Tibial artery (tissue), 4 donors: Measurements from ENCODE around the gene PHETA1.
"Not testable (repeated sequence)": the region's sequence is repeated elsewhere in the genome, so short reads cannot be mapped to it uniquely, and the experiment has no call there.

Experiments used
- DNase-seq, 2 donors: peaks; one replicate each; pipeline ENCODE4 v3.0.0-alpha.2; 2019
- H3K27ac ChIP-seq, 2 donors: fragments of 200-600 bp; sonication (generic) in 1 of 2; 1 replicate in 1 of 2; 2 replicates in 1 of 2; pipeline ENCODE4 v1.5.1; 2018 to 2019; ENCODE audit warnings: mild to moderate bottlenecking in 1 of 2
- H3K27me3 ChIP-seq, 2 donors: fragments of 200-600 bp; sonication (generic) in 1 of 2; one replicate each; pipeline versions ENCODE4 v1.5.1 to v1.6.0; 2016 to 2019
- H3K36me3 ChIP-seq, 3 donors: fragments of 200-600 bp; sonication (generic) in 2 of 3; one replicate each; pipeline ENCODE4 v1.5.1; 2016 to 2019; ENCODE audit warnings: mild to moderate bottlenecking in 2 of 3
- H3K4me1 ChIP-seq, 4 donors: fragments of 200-600 bp; sonication (generic) in 2 of 4; 1 replicate in 3 of 4; 2 replicates in 1 of 4; pipeline ENCODE4 v1.5.1; 2016 to 2019
- H3K4me3 ChIP-seq, 2 donors: fragments of 200-600 bp; sonication (generic) in 1 of 2; 1 replicate in 1 of 2; 2 replicates in 1 of 2; pipeline ENCODE4 v1.5.1; 2018 to 2019; ENCODE audit warnings: mild to moderate bottlenecking in 2 of 2
- H3K9me3 ChIP-seq, 3 donors: fragments of 200-600 bp; sonication (generic) in 1 of 3; one replicate each; pipeline ENCODE4 v1.5.1; 2016 to 2019
- CTCF ChIP-seq, 2 experiments: fragments of 200-600 bp in 1 of 2; fragments of 450-650 bp in 1 of 2; IDR thresholded peaks; one replicate each; pipeline ENCODE4 v1.5.1; 2017 to 2019; ENCODE audit warnings: antibody characterized with exemption in 2 of 2, mild to moderate bottlenecking in 1 of 2, moderate library complexity in 1 of 2
- intact Hi-C: fragments of 100-400 bp; cut with DNase I; formaldehyde crosslinking; loops from one replicate; pipeline ENCODE4 v1.15.0; 2023; ENCODE audit warnings: low total_unique reads

Gene PHETA1

DNA sequence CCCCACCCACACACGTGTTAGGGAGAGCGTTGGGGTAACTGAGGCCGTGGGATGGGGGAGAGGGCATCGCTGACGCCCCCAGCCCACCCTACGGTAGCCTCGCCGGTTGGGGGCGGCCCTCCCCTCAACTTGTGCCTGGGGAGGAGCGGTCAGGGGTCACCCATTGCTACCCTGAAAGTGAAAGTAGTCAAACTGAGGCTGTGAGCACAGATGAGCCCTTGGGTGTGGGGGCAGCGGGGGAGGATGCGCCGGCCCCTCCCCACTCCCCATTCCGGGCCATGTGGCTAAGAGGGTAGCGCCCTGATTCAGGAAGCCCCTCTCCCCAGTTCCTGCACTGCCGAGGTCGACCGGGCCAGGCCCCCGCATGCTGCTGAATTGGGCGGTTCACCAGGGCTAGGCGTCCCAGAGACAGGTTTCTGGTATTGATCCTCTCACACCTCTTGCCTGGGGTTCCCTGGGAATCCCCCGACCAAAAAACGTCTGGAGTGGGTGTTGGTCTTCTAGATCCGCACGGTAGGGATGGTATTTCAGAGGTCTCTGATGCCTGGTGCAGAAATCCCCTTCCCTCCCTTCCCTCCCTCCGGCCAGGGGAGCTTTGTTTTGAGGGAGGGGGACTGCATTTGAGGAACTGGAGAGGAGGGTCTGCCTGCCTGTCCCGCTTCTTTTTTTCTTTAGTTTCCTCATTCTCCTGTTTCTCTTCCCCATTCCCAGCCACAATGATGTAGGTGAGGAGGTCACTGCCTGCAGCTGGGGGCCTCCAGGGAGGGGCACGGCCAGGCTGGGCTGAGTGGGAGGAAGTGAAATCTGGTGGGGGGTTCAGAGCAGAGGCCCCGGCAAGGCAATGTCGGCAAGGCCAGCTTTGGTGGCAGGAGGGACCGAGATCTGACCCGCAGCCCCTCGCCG, 37.8 kb upstream of the PHETA1 start:
- peak; percentile 55 to 79 for DNase-seq
- no peak for TF ChIP-seq CTCF (IDR thresholded peaks at IDR 0.05)
- H3K4me1 ChIP-seq: peaks cover 0 to 82% (median 69%) of the 10 kb centered on the region in 4 donors
- no peaks in the 10 kb centered on the region for H3K9me3 ChIP-seq
- intact Hi-C loops: no loop called here
- H3K27ac ChIP-seq: peak overlapping the region; percentile 78 to 82
- peak overlapping the region; percentile 93 for H3K4me3 ChIP-seq
- H3K36me3 ChIP-seq: no peaks in the 10 kb centered on the region
- no peaks in the 10 kb centered on the region for H3K27me3 ChIP-seq

DNA sequence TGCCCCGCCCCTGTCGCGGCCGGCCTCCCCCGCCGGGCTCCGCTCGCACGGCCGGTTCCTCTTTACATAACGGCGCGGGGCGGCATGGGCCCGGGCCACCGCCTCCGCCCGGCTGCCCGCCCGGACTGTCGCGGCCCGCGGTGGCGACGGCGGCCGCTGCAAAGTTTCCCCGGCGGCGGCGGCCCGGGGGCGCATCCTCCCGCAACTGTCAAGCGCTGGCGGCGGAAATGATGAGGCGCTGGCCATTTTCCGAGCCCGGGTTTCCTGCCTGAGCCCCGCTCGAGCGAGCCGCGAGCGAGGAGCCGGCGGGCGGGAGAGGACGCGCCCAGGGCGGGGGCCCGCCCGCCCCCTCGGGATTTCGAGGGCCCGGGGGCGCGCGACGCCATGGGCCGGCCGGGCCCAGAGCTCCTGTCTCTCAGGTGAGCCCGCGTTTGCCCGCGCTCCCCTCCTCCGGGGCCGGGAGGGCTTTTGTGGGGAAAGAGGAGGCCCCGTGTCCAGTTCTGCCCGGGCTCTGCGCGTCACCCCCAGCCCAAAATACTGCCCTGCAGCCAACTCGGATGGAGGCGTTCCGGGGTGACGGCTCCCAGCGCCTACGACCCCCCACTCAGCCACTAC, 37.1 kb upstream of the PHETA1 start, which contains the start of gene SH2B3:
Gene SH2B3 (plus strand): TSS at position 65 of the 615 bp plus-strand sequence. CDS start 12,223 bp downstream, outside the sequence.
- H3K36me3 ChIP-seq: no peaks in the 10 kb centered on the region
- TF ChIP-seq CTCF (IDR thresholded peaks at IDR 0.05): no peak
- peak within 1 kb of the TSS; percentile 78 to 82 for H3K27ac ChIP-seq
- H3K27me3 ChIP-seq: no peaks in the 10 kb centered on the region
- no peak for DNase-seq
- peaks cover 0 to 74% (median 61%) of the 10 kb centered on the region in 4 donors for H3K4me1 ChIP-seq
- intact Hi-C loops: no loop called here
- H3K4me3 ChIP-seq: peak within 1 kb of the TSS; percentile 93
- H3K9me3 ChIP-seq: no peaks in the 10 kb centered on the region

GRCh38 chr12:111405149-111405858, 36.4 kb upstream of the PHETA1 start:
- no peaks in the 10 kb centered on the region for H3K9me3 ChIP-seq
- TF ChIP-seq CTCF (IDR thresholded peaks at IDR 0.05): peak; percentile 24 to 26
- peaks cover 0 to 68% (median 55%) of the 10 kb centered on the region in 4 donors for H3K4me1 ChIP-seq
- intact Hi-C loops: no loop called here
- peak overlapping the region; percentile 93 for H3K4me3 ChIP-seq
- no peaks in the 10 kb centered on the region for H3K36me3 ChIP-seq
- H3K27ac ChIP-seq: peak overlapping the region; percentile 73 to 82
- H3K27me3 ChIP-seq: no peaks in the 10 kb centered on the region
- DNase-seq: peak; percentile 92 to 95

GRCh38 chr12:111404362-111405148, 35.7 kb upstream of the PHETA1 start:
- Histone ChIP-seq H3K4me3 (peak overlapping the region; percentile 93), H3K27ac (peak overlapping the region; percentile 73 to 82), H3K4me1 (peaks cover 0 to 60% (median 48%) of the 10 kb centered on the region in 4 donors), H3K9me3 (no peaks in the 10 kb centered on the region), H3K27me3 (no peaks in the 10 kb centered on the region), H3K36me3 (no peaks in the 10 kb centered on the region)
- peak in 1 of 2 donors; percentile 73 for DNase-seq
- no peak for TF ChIP-seq CTCF (IDR thresholded peaks at IDR 0.05)
- intact Hi-C loops: no loop called here

DNA sequence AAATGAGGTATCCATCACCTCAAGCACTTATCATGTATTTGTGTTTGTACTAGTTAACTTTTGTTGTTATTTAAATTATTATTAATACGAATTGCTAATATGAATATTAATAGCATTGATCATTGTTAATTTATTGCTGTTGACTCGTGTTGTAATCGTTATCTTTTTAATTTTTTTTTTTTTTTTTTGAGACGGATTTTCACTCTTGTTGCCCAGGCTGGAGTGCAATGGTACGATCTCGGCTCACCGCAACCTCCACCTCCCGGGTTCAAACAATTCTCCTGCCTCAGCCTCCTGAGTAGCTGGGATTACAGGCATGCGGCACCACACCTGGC, 33.6 kb upstream of the PHETA1 start:
- H3K27me3 ChIP-seq, H3K4me3 ChIP-seq, H3K9me3 ChIP-seq, H3K36me3 ChIP-seq, DNase-seq, intact Hi-C loops: not testable (repeated sequence)
- Histone ChIP-seq H3K27ac (peak overlapping the region in 1 of 2 donors; percentile 73), H3K4me1 (peaks cover 0 to 40% (median 33%) of the 10 kb centered on the region in 4 donors)
